Measurements from ENCODE around the gene KLK15.

DNA sequence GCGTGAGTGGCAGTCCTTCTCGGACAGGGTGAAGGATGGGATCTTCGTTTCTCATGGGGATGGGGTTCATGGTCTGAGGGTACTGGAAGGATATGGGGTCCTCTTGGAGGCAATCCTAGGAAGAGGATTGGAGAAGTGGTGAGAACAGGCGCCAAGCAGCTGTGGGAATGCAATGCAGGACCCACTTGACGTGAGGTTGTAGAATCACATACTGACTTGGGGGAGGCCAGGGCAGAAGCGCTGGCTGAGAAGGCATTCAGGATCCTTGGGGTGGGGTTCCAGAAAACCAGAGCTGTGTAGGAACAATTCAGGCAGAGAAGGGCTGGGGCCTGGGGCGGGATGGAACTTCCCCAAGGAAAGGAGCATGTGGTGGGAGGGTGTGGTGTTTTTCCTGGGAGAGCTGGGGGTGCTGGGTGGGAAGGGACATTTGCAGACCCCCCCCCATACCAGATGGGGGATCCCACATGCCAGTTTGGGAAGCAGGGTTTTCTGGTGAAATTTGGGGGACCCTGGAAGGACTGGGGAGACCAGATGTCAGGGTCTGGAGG, 10.6 kb downstream of the KLK15 start:
- TF ChIP-seq, protein P1, sequence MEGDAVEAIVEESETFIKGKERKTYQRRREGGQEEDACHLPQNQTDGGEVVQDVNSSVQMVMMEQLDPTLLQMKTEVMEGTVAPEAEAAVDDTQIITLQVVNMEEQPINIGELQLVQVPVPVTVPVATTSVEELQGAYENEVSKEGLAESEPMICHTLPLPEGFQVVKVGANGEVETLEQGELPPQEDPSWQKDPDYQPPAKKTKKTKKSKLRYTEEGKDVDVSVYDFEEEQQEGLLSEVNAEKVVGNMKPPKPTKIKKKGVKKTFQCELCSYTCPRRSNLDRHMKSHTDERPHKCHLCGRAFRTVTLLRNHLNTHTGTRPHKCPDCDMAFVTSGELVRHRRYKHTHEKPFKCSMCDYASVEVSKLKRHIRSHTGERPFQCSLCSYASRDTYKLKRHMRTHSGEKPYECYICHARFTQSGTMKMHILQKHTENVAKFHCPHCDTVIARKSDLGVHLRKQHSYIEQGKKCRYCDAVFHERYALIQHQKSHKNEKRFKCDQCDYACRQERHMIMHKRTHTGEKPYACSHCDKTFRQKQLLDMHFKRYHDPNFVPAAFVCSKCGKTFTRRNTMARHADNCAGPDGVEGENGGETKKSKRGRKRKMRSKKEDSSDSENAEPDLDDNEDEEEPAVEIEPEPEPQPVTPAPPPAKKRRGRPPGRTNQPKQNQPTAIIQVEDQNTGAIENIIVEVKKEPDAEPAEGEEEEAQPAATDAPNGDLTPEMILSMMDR (IDR thresholded peaks at IDR 0.05): no peak
- no peak for TF ChIP-seq EP300 (IDR thresholded peaks at IDR 0.05)

Data from tibial nerve (tissue), 4 donors.